Activated CD4-positive, alpha-beta T cell treated with anti-CD3 and anti-CD28 coated beads, Interleukin-2, amount 50 U/mL, for 1 hour (primary cell): ENCODE results near the gene KCNQ1.

Experiments used
- DNase-seq: peaks from one replicate; pipeline ENCODE4 v3.0.0-alpha.2; 2020

The KCNQ1 gene

GRCh38 chr11:2792381-2793250 lies 347.8 kb downstream of the KCNQ1 start:
- no peak for DNase-seq

- DNase-seq = no peak
Observed at GRCh38 chr11:2793701-2794045, 348.9 kb downstream of the KCNQ1 start.

- DNase-seq = no peak
Observed at GRCh38 chr11:2794046-2794967, 349.5 kb downstream of the KCNQ1 start.

- no peak for DNase-seq
Observed at GRCh38 chr11:2794968-2795322, 350.1 kb downstream of the KCNQ1 start.

- DNase-seq = no peak
Observed at GRCh38 chr11:2795491-2795991, 350.7 kb downstream of the KCNQ1 start.

GRCh38 chr11:2796091-2796490 lies 351.3 kb downstream of the KCNQ1 start:
- no peak for DNase-seq

- no peak for DNase-seq
Observed at GRCh38 chr11:2796508-2797113, 351.8 kb downstream of the KCNQ1 start.

GRCh38 chr11:2797121-2797711 lies 352.4 kb downstream of the KCNQ1 start:
- DNase-seq = no peak

- DNase-seq = no peak
Observed at GRCh38 chr11:2797741-2798361, 353.0 kb downstream of the KCNQ1 start.

- DNase-seq = no peak
Observed at GRCh38 chr11:2798951-2799761, 354.3 kb downstream of the KCNQ1 start.

GRCh38 chr11:2799881-2800654 lies 355.3 kb downstream of the KCNQ1 start:
- DNase-seq = no peak

- no peak for DNase-seq
Observed at GRCh38 chr11:2800655-2801531, 356.1 kb downstream of the KCNQ1 start.

GRCh38 chr11:2801711-2802388 lies 357.0 kb downstream of the KCNQ1 start:
- no peak for DNase-seq

GRCh38 chr11:2802389-2803185 lies 357.8 kb downstream of the KCNQ1 start:
- no peak for DNase-seq

- no peak for DNase-seq
Observed at GRCh38 chr11:2803186-2804091, 358.6 kb downstream of the KCNQ1 start.

- no peak for DNase-seq
Observed at GRCh38 chr11:2804189-2804588, 359.4 kb downstream of the KCNQ1 start.
